NCI-H1105 (cell line): ENCODE measurements around the gene WDR91.
"Not testable (repeated sequence)": the region's sequence is repeated elsewhere in the genome, so short reads cannot be mapped to it uniquely, and the experiment has no call there.

ENCODE experiments used
- DNase-seq: peaks from one replicate; lab custom pipeline; 2025; lab: John Stamatoyannopoulos, UW

WDR91 gene

DNA sequence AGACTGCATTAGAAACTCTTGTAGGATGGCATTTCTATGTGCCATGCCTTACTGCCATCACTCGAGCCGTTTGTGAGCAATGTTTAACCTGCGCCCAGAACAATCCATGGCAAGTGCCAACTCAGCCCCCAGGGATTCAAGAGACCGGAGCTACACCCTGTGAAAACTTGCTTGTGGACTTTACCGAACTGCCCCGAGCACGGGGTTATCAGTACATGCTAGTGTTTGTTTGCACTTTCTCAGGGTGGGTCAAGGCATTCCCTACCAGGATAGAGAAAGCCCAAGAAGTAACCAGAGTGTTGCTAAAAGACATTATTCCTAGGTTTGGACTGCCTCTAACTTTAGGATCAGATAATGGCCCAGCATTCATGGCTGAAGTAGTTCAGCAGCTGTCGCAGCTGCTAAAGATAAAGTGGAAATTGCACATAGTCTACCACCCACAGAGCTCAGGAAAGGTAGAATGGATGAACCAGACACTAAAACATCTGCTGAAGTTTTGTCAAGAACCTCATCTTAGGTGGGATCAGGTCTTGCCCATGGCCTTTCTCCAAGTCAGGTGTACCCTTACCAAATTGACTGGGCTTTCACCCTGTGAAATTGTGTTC, 31.9 kb downstream of the WDR91 start:
- DNase-seq: no peak

DNA sequence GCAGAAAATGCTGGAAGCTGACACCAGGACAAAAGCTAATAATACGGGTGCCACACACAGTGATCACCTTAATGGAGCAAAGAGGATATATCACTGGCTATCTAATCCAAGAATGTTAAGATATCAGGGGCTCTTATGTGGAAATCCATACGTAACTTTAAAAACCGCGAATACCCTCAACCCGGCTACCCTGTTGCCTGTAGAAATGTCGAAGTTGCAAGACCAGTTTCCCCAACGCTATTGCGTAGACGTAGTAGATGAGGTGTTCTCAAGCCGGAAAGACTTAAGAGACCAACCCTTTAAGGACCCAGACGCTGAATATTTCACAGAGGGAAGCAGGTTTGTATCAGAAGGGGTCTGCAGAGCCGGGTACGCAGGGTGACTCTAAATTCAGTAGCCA, 33.0 kb downstream of the WDR91 start:
- DNase-seq: no peak

DNA sequence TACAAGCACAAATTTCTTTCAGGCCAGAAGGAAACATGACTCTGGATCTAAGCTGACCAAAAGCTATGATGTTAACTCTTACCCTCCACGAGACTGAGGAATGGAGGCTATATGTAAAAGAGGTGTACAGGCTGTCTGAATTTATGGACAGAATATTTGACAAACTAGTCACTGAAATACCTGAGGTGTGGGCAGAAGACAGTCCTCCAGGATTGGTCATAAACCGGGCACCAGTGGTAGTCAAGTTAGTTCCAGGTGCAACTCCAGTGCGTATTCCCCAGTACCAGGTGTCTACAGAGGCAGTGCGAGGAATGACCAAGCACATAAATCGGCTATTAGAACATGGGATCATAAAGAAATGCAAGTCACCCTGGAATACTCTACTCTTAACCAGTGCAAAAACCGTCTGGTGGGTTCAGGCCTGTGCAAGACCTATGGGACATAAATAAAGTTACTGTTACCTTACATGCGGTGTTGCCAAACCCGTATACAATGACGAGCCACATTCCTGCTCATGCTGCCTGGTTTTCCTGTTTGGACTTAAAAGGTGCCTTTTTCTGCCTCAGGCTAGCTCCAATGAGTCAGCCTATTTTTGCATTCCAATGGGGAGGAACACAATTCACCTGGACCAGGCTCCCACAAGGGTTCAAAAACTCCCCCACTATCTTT, 34.2 kb downstream of the WDR91 start:
- no peak for DNase-seq

DNA sequence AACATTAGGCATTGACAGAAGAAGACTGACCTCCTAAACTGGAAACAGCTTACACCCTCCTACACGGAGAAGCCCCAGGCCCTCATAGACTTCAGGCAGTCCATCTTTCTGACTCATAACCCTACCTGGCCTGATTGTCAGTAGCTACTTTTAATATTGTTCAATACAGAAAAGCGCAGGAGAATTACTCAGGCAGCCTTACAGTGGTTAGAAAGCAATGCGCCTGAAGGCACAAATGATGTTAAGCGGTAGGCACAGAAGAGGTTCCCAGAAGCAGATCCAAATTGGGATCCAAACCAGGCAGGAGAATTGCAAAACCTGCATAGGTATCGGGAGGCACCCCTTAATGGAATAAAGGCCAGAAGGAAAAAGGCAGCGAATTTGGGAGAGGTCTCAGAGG, 35.4 kb downstream of the WDR91 start:
- no peak for DNase-seq

DNA sequence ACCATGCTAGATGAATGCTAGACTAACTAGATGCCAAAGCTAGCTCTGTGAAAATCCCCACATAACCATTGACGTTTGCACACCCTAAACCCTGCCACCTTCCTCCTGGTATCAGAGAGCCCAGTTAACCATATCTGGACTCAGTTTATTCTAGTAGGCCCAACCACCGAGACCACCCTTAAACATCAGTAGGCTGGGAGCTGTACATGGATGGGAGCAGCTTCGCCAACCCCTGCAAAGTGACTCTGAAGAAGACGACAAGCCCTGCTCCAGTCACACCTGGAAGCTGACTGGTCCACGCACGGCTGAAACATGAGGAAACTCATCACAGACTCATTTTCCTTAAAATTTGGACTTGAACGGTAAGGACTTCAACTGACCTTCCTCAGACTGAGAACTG, 36.4 kb downstream of the WDR91 start:
- no peak for DNase-seq

DNA sequence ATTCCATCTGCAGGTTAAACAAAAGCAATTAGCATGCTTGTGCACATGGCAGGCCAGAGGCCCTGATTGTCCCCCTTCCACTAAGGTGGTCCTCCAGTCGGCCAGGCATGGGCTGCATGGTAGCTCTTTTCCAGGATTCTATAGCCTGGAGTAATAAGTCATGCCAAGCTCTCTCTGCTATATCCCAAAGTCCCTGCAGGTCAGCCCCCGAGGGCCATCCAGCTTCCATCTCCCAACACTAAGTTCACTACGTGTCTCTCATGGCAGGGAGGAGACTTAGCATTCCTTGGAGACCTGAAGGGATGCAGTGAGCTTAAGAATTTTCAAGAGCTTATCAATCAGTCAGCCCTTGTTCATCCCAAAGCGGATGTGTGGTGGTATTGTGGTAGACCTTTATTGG, 37.4 kb downstream of the WDR91 start:
- not testable (repeated sequence) for DNase-seq

DNA sequence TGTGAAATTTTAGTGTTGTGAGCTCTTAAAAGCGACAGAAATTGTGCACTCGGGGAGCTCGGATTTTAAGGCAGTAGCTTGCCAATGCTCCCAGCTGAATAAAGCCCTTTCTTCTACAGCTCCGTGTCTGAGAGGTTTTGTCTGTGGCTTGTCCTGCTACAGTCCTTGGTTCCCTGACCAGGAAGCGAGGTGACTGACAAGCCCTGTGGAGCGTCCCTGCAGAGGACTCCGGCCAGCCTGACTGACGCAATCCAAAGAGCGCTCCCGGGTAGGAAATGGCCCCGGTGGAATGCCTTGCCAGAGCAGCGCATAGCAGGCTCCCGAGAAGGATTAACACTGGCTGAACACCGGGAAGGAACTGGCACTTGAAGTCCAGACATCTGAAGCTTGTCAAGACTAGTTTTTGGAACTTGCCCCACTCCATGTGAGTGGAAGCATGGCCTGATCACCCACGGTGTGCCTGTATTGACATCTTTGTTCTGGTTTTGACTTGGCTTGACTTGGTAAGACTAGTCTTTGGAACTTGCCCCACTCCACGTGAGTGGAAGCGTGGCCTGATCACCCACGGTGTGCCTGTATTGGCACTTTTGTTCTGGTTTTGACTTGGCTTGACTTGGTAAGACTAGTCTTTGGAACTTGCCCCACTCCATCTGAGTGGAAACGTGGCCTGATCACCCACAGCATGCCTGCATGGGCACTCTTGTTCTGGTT, 39.6 kb downstream of the WDR91 start:
- not testable (repeated sequence) for DNase-seq

DNA sequence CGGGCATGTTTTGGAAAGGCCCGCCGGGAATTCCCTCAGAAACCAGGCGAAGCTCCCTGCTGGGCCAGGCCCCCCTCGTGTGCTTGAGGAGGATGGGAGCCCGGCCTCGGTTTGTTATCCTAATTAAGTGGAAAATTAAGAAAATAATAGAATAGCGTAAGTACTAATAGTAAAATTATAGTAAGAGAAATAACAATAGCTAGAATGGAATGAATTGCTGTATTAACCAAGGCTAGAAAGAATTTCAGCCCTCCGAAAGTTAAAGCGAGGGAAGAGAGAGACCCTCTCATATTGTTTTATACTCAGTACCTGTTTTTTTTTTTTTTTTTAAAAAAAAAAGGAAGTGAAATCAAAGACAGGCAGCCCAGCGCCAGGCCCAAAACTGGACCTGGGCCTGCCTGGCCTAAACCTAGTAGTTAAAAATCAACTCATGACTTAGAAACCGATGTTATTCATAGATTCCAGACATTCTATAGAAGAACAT, 40.3 kb downstream of the WDR91 start:
- not testable (repeated sequence) for DNase-seq

DNA sequence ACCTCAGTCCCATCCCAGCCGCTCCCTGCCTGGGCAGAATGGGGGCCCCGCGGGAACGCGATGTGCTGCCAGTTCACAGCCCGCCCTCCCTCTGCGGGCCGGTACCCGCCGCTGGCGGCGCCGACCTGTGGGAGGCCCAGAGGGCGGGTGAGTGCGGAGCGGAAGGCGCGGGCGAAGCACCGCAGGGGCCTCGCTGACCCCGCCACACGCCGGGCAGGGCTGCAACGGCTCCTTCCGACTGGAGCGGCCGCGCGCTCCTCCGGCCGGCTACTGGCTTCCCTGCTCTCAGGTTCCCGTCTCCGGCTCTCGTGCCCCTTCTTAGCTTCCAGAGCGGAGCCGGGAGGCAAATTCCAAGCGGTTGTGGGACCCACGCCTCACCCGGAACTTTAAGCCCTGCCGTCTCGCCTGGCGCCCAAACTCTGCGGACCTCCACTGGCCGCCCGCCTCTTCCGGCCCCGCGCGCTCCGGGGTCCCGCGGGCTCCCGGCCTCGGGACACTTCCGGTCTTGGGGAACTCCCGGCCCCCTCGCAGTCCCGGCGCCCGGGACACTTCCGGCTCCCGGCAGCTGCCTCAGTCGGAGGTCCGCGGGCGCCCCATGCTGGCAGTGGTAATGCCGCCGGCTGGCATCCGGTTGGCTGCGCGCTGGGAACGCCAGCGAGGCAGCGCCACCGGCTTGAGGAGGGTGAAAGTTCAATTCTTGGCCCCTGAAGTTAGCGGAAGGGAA, 40.9 kb downstream of the WDR91 start, which contains the start of gene CYREN:
TSS of gene CYREN (minus strand) at position 434 of the 724 bp plus-strand sequence. CDS start 1,785 bp downstream, outside the sequence.
- peak; percentile 88 for DNase-seq

DNA sequence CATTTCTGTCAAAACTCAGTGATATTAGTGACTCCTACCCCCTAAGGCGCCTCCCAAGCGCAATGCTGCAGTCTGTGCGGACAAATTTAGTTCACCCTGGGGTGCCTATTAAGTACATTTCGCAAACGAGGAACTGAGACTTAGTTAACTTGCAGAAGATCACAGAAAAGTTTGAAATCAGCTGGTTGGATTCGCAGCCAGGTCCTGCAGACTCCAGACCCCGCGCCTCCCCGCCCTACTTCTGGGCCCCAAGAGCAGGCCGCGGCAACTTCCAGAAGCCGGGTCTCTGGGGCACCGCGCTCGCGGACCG, 41.4 kb downstream of the WDR91 start:
- no peak for DNase-seq

DNA sequence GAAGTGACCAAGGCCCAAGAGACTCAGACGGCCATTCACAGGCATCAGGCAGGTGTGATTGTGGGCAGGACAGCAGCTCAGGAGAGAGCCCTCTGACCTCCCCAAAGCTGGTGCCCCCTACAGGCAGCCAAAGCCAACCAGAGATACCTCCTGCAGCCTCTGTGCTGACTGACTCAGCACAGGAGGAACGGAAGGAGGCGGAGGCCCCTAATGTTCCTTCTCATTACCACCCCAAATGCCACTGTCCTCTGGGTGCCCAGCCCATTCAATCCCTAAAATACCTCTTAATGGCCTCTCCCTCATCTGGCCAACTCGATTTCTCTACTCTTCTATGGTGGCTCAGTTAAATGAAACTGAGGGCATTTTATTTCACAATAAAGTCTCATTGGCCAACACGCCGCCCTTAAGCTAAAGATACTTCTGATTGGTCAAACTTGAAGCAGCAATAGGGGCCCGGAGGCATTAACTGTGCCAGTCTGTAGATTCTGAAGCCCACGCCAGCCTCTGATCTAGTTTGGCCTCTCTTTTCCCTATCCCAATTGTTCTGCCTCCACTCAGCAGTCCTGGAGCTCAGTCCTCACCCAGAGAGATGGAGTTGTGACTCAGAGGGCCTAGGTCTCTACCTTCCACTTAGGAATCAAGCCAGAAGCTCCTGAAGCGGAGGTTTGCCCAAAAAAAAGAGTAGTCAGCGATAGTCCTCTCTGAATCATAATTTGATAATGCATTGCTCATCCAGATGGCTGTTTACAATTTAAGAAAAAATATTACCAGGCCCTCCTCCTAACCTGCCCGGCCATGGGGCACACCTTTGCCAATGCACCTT, 42.0 kb downstream of the WDR91 start:
- DNase-seq: no peak

DNA sequence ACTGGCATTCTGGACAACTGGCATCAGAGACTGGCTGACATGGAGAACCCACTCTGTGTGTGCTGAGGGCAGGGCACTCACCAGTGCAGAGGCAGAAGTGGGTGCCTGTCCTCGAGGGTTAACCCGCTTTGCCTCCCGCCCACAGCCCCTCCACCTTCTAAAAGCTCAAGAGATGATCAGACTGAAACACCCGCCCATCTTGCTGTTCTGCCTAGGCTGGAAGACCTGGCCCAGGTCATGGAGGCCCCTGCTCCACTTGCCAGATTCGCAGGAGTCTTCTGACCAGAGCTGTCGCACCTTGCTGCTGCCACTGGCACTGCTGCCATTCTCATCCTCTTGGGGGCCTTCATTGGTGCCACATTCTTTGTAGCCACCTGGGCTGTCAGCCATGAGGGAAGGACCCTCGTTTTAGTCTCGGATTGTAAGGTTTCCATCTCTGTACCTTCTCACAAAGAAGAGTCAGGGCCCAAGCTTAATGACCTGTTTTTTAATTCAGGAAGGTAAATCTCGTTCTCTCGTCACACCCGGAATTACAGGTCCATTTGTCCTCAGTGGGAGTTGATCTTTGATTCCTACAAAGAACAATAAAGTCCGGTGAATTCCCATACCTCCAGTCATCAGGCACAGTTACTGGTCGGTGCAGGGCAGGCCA, 42.7 kb downstream of the WDR91 start:
- DNase-seq: no peak

DNA sequence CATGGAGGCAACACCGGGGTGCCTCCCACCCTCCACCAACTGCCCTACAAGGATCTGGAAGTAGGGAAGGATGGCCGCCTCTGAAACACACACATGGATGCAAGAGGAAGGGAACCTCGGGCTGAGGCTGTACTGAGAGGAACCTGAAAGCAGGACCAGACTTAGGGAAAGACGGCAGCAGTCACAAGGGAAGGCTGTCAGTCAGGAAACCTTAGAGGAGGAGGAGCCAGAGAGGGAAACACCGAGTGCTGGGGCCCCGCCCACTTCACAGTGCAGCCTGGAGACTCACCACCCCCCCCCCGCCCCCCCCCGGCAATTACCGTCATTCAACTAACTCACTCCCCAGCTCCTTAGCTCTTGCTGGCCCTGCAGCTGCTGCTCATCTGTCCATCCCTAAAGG, 43.3 kb downstream of the WDR91 start:
- DNase-seq: no peak

DNA sequence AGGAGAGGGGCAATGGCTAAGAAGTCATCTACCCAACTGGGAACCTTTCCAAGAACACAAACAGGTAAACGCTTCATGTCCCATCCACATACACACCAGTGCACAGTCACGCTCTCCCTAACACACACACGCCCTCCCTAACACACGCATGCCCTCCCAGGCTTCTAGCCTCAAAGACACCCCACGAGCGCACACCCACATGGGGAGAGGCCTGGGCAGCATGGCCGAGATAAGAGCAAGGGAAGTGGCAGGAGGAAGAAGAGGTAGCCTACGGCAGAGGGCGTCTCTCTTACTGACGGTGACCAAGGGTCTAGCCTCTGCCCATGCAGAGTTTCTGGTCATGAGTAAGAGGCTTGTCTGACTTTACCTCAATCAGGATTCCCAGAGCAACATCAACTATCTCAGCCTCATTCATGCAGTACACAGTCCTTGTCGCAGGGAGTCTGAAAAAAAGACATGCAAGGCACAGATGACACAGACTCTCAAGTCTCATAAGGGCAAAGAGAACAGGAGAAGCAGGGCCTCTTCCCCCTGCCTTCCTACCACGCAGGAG, 43.9 kb downstream of the WDR91 start:
- no peak for DNase-seq

DNA sequence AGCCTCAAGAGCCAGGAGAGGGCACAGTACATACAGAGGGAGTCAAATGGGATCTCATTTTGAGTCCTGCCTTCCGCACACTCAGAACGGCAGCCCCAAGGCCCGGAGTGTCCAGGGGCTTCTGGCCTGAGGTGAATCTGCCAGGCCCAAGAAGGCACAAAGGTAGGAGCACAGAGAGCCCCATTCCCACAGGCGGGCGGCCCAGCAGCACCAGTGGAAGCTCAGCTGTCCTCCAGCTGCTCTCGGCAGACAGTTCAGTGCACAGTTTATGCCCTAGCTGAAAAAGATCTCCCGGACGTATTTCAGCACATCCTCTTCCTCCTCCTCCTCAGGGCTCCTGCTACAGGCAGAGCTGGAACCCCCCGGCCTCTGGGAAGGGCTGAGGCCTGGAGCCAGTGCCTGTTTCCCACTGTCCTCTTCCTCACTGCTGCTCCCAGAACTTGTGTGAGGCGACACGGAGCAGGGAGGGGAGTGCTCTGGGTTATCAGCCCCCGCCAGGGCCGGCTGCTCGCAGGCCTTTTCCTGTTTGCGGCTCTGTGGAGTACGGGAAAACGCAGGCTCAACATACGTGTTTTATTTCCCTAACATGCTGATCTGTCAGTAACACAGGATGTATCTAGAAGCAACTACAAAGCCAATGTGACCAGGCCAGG, 44.9 kb downstream of the WDR91 start:
- no peak for DNase-seq

DNA sequence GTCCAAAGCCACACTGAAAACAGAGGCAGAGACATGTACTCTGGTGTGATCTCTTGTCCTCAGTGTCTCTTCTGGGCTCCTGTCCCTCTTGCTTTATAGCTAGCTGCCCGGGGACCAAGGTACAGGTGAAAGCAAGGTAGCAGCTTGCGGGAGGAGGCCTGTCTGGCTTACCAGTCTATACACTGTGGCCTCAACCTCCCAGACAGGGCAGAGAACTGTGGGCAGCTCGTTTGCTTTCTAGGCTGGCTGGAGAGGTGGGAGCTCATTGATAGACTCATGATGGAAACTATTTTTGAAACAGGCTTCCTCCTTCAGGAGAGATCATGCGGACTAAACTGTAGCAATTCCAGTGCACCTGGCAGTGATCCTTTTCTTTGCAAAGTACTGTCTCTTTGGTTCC, 45.5 kb downstream of the WDR91 start:
- no peak for DNase-seq

DNA sequence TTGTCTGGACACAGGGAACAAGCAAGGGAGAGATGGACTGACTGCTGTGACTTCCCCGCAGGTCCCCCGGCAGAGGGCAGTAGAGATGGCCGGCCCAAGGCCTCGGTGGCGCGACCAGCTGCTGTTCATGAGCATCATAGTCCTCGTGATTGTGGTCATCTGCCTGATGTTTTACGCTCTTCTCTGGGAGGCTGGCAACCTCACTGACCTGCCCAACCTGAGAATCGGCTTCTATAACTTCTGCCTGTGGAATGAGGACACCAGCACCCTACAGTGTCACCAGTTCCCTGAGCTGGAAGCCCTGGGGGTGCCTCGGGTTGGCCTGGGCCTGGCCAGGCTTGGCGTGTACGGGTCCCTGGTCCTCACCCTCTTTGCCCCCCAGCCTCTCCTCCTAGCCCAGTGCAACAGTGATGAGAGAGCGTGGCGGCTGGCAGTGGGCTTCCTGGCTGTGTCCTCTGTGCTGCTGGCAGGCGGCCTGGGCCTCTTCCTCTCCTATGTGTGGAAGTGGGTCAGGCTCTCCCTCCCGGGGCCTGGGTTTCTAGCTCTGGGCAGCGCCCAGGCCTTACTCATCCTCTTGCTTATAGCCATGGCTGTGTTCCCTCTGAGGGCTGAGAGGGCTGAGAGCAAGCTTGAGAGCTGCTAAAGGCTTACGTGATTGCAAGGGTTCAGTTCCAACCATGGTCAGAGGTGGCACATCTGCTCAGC, 46.8 kb downstream of the WDR91 start:
- no peak for DNase-seq

DNA sequence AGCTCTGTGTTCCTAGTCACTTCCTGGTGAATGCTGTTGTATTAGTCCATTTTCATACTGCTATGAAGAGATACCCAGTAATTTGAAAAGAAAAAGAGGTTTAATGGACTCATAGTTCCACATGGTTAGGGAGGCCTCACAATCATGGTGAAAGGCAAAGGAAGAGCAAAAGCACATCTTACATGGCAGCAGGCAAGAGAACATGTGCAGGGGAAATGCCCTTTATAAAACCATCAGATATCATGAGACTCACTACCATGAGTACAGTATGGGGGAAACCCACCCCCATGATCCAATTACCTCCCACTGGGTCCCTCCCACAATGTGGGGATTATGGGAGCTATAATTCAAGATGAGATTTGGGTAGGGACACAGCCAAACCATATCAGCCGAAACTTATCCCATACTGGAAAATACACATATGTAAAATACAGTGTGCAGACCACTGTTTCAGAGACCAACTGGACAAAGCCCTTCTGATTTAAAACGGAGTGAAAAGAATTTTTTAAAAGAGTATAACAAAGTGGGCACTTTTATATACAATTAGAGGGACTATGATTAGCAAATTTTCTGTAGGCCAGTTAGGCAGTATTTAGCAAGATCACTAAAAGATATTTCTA, 48.8 kb downstream of the WDR91 start:
- no peak for DNase-seq

DNA sequence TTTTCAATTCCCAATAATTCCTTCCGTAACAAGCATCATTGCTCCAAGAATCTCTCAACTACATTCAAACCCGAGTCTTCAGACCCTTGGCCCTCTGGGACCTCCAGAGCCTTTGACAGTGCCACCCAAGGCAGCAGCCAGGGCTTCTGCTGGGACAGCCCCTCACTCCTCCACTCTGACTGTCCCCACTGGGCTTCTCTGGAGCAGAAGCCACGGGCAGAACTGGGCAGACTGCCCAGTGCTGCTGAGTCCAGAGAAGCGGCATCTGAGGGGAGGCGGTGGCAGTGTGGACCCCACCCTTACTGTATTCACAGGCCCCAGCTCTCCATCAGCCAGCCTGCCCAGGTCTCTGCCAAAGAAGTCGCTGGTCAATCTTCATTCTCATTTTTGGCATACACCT, 49.7 kb downstream of the WDR91 start:
- DNase-seq: no peak
